Tibial artery (tissue), 4 donors: ENCODE measurements around the gene USF2.

ENCODE experiments used
- DNase-seq, 2 donors: peaks; one replicate each; pipeline ENCODE4 v3.0.0-alpha.2; 2019
- H3K27ac ChIP-seq, 2 donors: fragments of 200-600 bp; sonication (generic) in 1 of 2; 1 replicate in 1 of 2; 2 replicates in 1 of 2; pipeline ENCODE4 v1.5.1; 2018 to 2019; ENCODE audit warnings: mild to moderate bottlenecking in 1 of 2
- H3K27me3 ChIP-seq, 2 donors: fragments of 200-600 bp; sonication (generic) in 1 of 2; one replicate each; pipeline versions ENCODE4 v1.5.1 to v1.6.0; 2016 to 2019
- H3K36me3 ChIP-seq, 3 donors: fragments of 200-600 bp; sonication (generic) in 2 of 3; one replicate each; pipeline ENCODE4 v1.5.1; 2016 to 2019; ENCODE audit warnings: mild to moderate bottlenecking in 2 of 3
- H3K4me1 ChIP-seq, 4 donors: fragments of 200-600 bp; sonication (generic) in 2 of 4; 1 replicate in 3 of 4; 2 replicates in 1 of 4; pipeline ENCODE4 v1.5.1; 2016 to 2019
- H3K4me3 ChIP-seq, 2 donors: fragments of 200-600 bp; sonication (generic) in 1 of 2; 1 replicate in 1 of 2; 2 replicates in 1 of 2; pipeline ENCODE4 v1.5.1; 2018 to 2019; ENCODE audit warnings: mild to moderate bottlenecking in 2 of 2
- H3K9me3 ChIP-seq, 3 donors: fragments of 200-600 bp; sonication (generic) in 1 of 3; one replicate each; pipeline ENCODE4 v1.5.1; 2016 to 2019
- CTCF ChIP-seq, 2 experiments: fragments of 200-600 bp in 1 of 2; fragments of 450-650 bp in 1 of 2; IDR thresholded peaks; one replicate each; pipeline ENCODE4 v1.5.1; 2017 to 2019; ENCODE audit warnings: antibody characterized with exemption in 2 of 2, mild to moderate bottlenecking in 1 of 2, moderate library complexity in 1 of 2
- intact Hi-C: fragments of 100-400 bp; cut with DNase I; formaldehyde crosslinking; loops from one replicate; pipeline ENCODE4 v1.15.0; 2023; ENCODE audit warnings: low total_unique reads

Gene USF2

GRCh38 chr19:35321291-35321690 is 52.5 kb downstream of the USF2 start:
- H3K9me3 ChIP-seq, result peaks cover 0 to 4% (median 0%) of the 10 kb centered on the region in 3 donors
- intact Hi-C loops, result no loop called here
- H3K27ac ChIP-seq, result no peak overlapping the region
- DNase-seq, result no peak
- TF ChIP-seq CTCF (IDR thresholded peaks at IDR 0.05), result no peak
- no peaks in the 10 kb centered on the region for H3K4me1 ChIP-seq
- no peaks in the 10 kb centered on the region for H3K36me3 ChIP-seq
- H3K4me3 ChIP-seq, result no peak overlapping the region
- H3K27me3 ChIP-seq, result peaks cover 0 to 7% of the 10 kb centered on the region in 2 donors

GRCh38 chr19:35322014-35322413 is 53.3 kb downstream of the USF2 start:
- intact Hi-C loops, result no loop called here
- no peak for TF ChIP-seq CTCF (IDR thresholded peaks at IDR 0.05)

GRCh38 chr19:35327642-35328041 is 58.9 kb downstream of the USF2 start:
- DNase-seq, result no peak
- intact Hi-C loops, result no loop called here
- no peaks in the 10 kb centered on the region for H3K9me3 ChIP-seq
- H3K4me3 ChIP-seq, result no peak overlapping the region
- H3K36me3 ChIP-seq, result no peaks in the 10 kb centered on the region
- TF ChIP-seq CTCF (IDR thresholded peaks at IDR 0.05), result no peak
- peaks cover 0 to 38% of the 10 kb centered on the region in 2 donors for H3K27me3 ChIP-seq
- no peaks in the 10 kb centered on the region for H3K4me1 ChIP-seq
- H3K27ac ChIP-seq, result no peak overlapping the region

More at GRCh38 chr19:35322014-35322413, 53.3 kb downstream of the USF2 start:
- Histone ChIP-seq H3K36me3 (no peaks in the 10 kb centered on the region), H3K27ac (no peak overlapping the region), H3K4me1 (no peaks in the 10 kb centered on the region), H3K4me3 (no peak overlapping the region), H3K9me3 (peaks cover 0 to 4% (median 0%) of the 10 kb centered on the region in 3 donors), H3K27me3 (peaks cover 0 to 10% of the 10 kb centered on the region in 2 donors)
- no peak for DNase-seq

- Histone ChIP-seq H3K36me3 (no peaks in the 10 kb centered on the region), H3K9me3 (no peaks in the 10 kb centered on the region), H3K27ac (no peak within 1 kb of the TSS), H3K4me1 (no peaks in the 10 kb centered on the region), H3K4me3 (no peak within 1 kb of the TSS), H3K27me3 (peaks cover 0 to 48% of the 10 kb centered on the region in 2 donors)
- no peak for DNase-seq
- TF ChIP-seq CTCF (IDR thresholded peaks at IDR 0.05), result no peak
- intact Hi-C loops, result no loop called here
Measured at GRCh38 chr19:35328851-35329285, 60.1 kb downstream of the USF2 start, which contains the start of gene CD22. TSS of gene CD22 (plus strand) at chr19:35329187. CDS start at chr19:35332041, 2,854 bp downstream.

- H3K9me3 ChIP-seq, result no peaks in the 10 kb centered on the region
- H3K4me1 ChIP-seq, result no peaks in the 10 kb centered on the region
- no peaks in the 10 kb centered on the region for H3K36me3 ChIP-seq
- intact Hi-C loops, result no loop called here
- DNase-seq, result no peak
- no peak overlapping the region for H3K27ac ChIP-seq
- H3K27me3 ChIP-seq, result peaks cover 0 to 50% of the 10 kb centered on the region in 2 donors
- TF ChIP-seq CTCF (IDR thresholded peaks at IDR 0.05), result no peak
- no peak overlapping the region for H3K4me3 ChIP-seq
Measured at GRCh38 chr19:35329323-35329722, 60.6 kb downstream of the USF2 start.
